Body of pancreas (tissue), 4 donors: ENCODE results near the gene AFF2.

Source experiments
- CTCF ChIP-seq, 7 experiments: fragments of 450-650 bp in 4 of 7; fragments of 200-600 bp in 3 of 7; sonication (generic) in 3 of 7; IDR thresholded peaks; one replicate each; pipeline ENCODE4 v1.5.1; 2016 to 2019; ENCODE audit warnings: antibody characterized with exemption in 7 of 7
- POLR2A ChIP-seq, 3 donors: fragments of 450-650 bp; IDR thresholded peaks; one replicate each; pipeline ENCODE4 v1.6.1; 2016; ENCODE audit warnings: antibody characterized with exemption in 3 of 3, mild to moderate bottlenecking in 2 of 3

DNA sequence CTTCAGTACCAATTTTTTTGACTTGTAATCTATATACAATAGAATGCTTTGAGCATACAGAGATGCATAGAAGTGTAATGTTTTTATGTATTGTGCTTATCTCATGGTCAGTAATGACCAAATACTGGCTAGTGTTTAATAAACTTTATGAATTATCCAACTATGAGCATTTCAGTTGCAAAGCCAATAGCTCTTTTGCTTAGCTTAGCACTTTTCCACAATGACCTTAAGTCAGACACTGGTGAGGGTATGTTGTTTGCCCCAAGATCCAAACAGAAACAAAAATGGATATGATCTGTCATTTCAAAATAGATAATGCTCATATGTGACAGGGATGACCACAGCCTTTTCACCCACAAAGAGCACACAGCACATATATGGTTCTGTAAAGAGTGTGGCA is 393.0 kb downstream of the AFF2 start:
- no peak for TF ChIP-seq CTCF (IDR thresholded peaks at IDR 0.05)
- TF ChIP-seq POLR2A (IDR thresholded peaks at IDR 0.05) = no peak
